GM12872 (cell line): Measurements from ENCODE around the gene DNMT3B.
A peak's percentile ranks its signal among the peaks of the same experiment; 100 is the strongest.

Experiments
- TF ChIP-seq, protein P1 (sequence below): IDR thresholded peaks from 3 replicates; pipeline ENCODE4 v1.5.1; 2011; ENCODE audit warnings: low read depth, mild to moderate bottlenecking, low read length, moderate library complexity; ENCODE audit not compliant: insufficient read depth

DNMT3B gene

DNA sequence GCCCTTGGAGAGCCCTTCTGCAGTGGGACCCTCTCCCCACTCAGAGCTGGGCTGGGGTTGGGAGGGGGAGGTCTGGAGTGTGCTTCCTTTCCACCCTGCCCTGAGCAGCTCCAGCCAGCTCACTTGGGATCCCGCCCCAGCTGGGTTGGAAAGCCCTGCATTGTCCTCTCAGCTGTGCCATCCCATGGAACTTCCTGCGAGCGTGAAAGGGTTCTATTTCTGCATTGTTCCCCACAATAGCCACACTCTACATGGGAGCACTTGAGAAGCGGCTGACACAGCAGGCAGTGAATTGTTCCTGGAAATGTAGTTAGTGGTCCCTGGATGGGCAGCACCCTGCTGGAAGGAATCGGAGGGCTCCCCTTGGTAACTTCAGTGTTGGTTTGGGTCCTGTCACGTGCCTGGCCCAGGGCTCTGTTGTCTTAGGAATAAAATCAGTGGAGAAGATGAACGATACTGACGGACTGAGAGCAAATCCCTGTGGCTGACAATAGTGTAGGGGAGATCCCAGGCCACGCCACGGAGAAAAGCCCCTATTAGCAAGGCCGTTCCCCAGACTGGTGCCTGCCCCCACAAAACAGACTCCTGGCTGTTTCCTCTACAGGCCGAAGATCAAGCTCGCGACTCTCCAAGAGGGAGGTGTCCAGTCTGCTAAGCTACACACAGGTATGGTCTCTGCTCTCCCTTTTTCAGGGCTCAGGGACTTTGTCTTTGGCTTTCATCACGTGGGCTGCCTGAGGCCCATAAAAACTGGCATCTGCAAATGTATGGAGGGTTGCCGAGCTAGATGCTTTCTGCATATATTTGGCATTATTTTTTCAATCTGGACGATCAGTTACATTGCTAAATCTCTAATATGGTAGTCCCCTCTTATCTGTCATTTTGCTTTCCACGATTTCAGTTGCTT, 18.8 kb downstream of the DNMT3B start:
- TF ChIP-seq, protein P1, sequence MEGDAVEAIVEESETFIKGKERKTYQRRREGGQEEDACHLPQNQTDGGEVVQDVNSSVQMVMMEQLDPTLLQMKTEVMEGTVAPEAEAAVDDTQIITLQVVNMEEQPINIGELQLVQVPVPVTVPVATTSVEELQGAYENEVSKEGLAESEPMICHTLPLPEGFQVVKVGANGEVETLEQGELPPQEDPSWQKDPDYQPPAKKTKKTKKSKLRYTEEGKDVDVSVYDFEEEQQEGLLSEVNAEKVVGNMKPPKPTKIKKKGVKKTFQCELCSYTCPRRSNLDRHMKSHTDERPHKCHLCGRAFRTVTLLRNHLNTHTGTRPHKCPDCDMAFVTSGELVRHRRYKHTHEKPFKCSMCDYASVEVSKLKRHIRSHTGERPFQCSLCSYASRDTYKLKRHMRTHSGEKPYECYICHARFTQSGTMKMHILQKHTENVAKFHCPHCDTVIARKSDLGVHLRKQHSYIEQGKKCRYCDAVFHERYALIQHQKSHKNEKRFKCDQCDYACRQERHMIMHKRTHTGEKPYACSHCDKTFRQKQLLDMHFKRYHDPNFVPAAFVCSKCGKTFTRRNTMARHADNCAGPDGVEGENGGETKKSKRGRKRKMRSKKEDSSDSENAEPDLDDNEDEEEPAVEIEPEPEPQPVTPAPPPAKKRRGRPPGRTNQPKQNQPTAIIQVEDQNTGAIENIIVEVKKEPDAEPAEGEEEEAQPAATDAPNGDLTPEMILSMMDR = no peak

DNA sequence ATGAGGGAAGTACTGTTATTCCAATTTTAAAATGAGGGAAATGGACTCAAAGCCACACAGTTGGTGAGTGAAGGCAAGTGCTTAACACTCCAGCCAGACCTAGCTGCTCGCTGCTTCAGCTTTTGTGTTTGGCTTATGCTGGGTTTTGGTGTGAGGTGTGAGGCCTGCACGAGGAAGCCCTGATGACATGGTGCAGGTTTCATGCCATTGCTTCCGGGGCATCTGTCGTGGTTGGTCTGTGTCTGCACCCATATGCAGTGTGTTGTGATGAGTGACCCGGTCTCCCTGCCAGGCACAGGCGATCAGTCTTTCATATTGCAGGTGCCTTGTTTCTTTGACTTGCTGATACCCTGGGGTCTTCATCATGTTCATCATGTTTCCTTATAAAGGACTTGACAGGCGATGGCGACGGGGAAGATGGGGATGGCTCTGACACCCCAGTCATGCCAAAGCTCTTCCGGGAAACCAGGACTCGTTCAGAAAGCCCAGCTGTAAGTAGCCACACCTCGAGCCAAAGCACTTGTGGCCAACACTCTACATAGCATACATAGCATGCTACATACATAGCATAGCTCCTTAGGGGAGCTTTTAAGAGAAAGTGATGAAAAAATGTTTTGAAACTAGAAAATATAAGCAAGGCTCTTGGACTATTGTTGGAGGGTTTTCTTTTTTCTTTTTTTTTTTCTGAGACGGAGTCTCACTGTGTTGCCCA, 22.3 kb downstream of the DNMT3B start:
- TF ChIP-seq, protein P1 = no peak

DNA sequence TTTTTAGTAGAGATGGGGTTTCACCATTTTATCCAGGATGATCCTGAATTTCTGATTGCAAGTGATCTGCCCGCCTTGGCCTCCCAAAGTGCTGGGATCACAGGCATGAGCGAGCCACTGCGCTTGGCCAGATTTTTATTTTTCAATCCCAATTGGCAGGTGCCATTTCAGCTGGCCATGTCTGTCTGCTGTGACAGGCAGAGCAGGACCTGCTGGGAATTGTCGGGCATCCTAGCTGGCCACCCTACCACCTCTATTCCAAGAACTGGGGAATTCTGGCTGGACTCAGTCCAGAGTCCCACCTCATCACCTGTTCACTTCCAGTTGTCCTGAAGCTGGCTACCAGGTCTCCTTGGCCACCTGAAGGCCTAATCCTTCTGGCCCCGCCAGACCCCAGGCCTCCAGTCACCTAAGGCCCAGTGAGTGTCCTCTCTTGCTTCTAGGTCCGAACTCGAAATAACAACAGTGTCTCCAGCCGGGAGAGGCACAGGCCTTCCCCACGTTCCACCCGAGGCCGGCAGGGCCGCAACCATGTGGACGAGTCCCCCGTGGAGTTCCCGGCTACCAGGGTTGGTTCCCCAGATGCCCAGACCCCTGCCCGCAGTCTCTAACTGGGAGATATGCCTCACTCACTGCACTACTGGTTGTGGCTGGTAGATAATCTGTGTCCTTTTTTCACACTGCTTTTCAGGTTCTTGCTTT, 24.0 kb downstream of the DNMT3B start:
- TF ChIP-seq, protein P1 = no peak

DNA sequence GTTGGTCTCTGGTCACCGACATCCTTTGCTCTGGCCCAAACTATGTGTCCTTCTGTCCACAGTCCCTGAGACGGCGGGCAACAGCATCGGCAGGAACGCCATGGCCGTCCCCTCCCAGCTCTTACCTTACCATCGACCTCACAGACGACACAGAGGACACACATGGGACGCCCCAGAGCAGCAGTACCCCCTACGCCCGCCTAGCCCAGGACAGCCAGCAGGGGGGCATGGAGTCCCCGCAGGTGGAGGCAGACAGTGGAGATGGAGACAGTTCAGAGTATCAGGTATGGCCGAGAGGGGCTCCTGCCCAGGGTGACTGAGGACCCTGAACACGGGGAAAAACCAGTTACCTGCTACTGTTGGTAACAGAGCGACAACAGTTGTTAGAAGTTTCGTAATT, 25.0 kb downstream of the DNMT3B start:
- TF ChIP-seq, protein P1 = no peak

DNA sequence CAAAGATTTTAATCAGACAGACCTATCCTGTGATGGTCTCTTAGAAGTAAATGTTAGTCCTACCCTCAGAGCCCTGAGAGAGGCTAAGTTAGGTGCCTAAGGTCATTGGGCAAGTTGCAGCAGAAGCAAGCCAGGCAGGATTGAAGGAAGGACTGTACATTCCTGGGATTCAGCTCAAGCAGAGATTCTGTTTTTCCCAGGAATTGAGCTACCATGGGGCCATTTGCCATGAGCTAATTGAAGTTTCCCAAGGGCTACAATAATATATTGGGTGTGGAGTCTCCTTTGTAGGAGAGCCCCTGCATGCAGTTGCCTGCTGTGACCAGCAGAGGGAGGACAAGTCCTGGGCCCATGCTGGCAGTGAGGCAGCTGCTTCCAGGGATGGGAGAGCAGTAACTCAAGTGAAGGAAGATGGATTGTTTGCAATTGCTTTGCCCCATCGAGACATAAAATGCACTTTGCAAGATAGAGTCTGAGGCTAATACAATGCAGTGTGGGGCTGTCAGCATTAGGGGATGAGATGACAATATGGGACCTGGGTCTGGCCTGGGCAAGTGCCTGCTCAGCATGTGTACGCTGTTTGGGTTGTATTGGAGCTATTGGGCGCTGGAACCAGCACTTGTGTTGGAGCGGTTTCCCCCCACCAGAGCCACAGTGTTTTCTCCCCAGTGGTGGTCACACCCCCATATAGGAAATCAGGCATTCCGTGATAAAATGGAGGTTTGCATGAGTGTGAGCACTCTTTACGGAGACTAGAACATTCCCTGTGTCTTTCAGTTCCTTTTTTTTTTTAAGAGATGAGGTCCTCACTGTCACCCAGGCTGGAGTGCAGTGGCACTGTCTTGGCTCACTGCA, 27.9 kb downstream of the DNMT3B start:
- TF ChIP-seq, protein P1 = peak; percentile 100

DNA sequence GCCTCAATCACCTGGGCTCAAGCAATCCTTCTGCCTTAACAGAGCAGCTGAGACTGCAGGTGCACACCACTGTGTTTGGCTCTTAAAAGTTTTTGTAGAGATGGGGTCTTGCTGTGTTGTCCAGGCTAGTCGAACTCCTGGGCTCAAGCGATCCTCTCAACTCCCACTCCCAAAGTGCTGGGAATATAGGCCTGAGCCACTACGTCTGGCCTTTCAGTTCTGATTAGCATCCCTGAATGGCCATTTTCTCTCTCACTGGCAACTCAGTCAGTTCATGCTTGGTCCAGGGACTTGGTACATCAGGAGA, 28.5 kb downstream of the DNMT3B start:
- TF ChIP-seq, protein P1 = no peak
